Mucosa of stomach (tissue), 1 donor: ENCODE results near the gene OVCH2.

Experiments used
- H3K27me3 ChIP-seq: one replicate; pipeline ENCODE4 v1.7.0; 2013; ENCODE audit warnings: mild to moderate bottlenecking, low read length; ENCODE audit not compliant: control insufficient read depth, insufficient read depth
- H3K36me3 ChIP-seq: one replicate; pipeline ENCODE4 v1.7.0; 2013; ENCODE audit warnings: low read length; ENCODE audit not compliant: control insufficient read depth, insufficient read depth
- H3K4me1 ChIP-seq: one replicate; pipeline ENCODE4 v1.7.0; 2013; ENCODE audit warnings: mild to moderate bottlenecking, low read length; ENCODE audit not compliant: control insufficient read depth, insufficient read depth
- H3K4me3 ChIP-seq: one replicate; pipeline ENCODE4 v1.7.0; 2013; ENCODE audit warnings: low read length
- H3K9ac ChIP-seq: one replicate; pipeline ENCODE4 v1.7.0; 2013; ENCODE audit warnings: mild to moderate bottlenecking, low read length, moderate library complexity
- H3K9me3 ChIP-seq: one replicate; pipeline ENCODE4 v1.7.0; 2013; ENCODE audit warnings: mild to moderate bottlenecking, low read length, moderate library complexity; ENCODE audit not compliant: control insufficient read depth
- donor health status: Pancreatic carcinoma.

Gene OVCH2

DNA sequence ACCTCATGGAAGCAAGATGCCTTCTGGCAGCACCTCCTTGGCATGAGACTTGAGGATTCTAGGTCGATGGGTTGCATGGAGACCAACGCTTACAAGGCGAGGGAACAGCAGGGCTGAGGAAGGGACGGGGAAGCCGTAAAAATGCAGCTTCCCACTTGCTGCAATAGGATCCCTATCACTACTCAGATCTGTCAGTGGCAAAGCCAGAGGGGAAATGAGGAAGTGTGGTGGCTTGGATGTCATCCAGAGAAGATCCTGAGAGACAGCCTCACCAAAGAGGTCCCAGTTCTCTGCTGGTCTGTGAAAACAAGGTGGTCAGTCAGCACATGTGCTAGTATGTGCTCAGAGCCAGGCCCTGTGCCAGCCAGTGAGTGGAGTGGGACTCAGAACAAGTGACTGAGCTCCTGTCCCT, 55.1 kb downstream of the OVCH2 start:
- H3K4me3 ChIP-seq = no peak overlapping the region
- H3K27me3 ChIP-seq = no peaks in the 10 kb centered on the region
- peaks cover 52% of the 10 kb centered on the region for H3K36me3 ChIP-seq
- H3K4me1 ChIP-seq = no peaks in the 10 kb centered on the region
- H3K9me3 ChIP-seq = no peaks in the 10 kb centered on the region
- no peak overlapping the region for H3K9ac ChIP-seq

DNA sequence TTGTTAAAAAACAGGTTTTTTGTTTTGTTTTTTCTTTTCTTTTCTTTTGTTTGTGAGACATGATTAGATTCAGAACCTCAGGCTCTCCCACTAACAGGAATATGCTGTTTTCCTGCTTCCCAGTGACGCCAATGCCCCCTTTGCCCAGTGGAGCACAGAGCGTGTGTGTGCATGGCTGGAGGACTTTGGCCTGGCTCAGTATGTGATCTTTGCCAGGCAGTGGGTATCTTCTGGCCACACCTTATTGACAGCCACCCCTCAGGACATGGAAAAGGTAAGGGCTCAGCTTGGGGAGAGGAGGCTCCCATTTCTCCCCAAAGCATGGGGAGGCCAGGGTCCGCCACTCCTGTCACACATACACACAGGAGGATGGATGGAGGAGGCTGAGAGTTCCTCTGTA, 58.0 kb downstream of the OVCH2 start:
- Histone ChIP-seq H3K4me1 (no peaks in the 10 kb centered on the region), H3K36me3 (peaks cover 30% of the 10 kb centered on the region)

DNA sequence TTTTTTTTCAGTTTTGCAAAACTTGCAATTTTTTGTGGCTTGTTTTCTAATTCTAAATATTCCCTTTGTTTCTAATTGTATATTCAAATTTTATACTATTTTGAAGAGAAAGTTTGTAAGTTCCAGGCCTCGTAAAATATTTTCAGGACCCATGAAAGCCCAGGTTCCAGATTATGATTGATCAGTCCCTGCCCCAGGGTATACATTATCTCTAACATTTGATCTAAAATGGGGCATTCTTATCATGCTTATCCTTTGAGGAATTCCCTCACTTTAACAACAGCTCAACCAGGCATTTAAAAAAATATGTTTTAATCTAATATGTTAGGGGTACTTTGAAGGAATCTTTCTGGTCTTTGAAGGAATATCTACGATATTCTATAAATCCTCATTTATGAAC, 59.4 kb downstream of the OVCH2 start:
- H3K9ac ChIP-seq = no peak overlapping the region
- peaks cover 17% of the 10 kb centered on the region for H3K36me3 ChIP-seq
- H3K9me3 ChIP-seq = no peaks in the 10 kb centered on the region
- H3K4me3 ChIP-seq = no peak overlapping the region
- H3K4me1 ChIP-seq = no peaks in the 10 kb centered on the region
- no peaks in the 10 kb centered on the region for H3K27me3 ChIP-seq

More for the DNA sequence above, 58.0 kb downstream of the OVCH2 start:
- Histone ChIP-seq H3K9me3 (no peaks in the 10 kb centered on the region), H3K27me3 (no peaks in the 10 kb centered on the region), H3K4me3 (no peak overlapping the region), H3K9ac (no peak overlapping the region)

DNA sequence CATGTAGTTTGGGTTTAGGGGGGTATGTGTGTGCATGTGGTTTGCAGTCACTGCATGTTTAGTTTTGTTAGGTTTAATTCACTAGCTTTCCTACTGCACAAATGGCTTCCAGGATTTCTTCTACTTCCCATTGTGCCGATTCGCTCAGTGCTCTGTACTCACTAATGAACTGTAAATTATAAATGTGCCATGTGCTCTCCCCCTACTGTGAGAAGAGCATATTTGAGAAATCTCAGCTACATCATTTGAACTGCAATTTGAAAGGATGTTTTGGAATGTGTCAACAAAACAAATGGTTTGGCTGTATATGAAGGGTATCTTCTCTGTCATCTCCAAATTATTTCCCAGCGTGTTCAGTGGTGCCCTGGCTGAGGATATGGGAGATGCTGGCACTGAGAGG, 61.1 kb downstream of the OVCH2 start:
- no peaks in the 10 kb centered on the region for H3K27me3 ChIP-seq
- H3K9me3 ChIP-seq = no peaks in the 10 kb centered on the region
- H3K4me3 ChIP-seq = no peak overlapping the region
- peaks cover 2% of the 10 kb centered on the region for H3K4me1 ChIP-seq
- peaks cover 24% of the 10 kb centered on the region for H3K36me3 ChIP-seq
- H3K9ac ChIP-seq = no peak overlapping the region

DNA sequence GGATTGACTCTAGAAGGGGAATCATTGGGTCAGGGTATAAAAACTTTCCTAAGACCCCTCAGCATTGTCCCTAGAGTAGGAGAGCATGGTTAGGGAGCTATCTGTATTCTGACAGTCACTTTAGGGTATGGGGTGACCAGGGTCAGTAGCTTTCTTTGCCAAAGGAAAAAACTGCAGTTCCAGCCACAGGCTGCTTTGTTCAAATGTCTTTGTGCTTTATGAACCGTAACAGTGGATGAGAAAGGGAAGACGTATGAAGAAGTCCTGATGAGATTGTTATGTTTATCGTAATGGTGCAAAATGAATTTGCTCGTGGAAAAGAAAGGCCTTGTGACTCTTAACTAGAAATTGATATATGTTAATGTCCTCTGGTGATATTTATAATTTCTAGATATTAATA, 63.0 kb downstream of the OVCH2 start:
- Histone ChIP-seq H3K4me1 (peaks cover 21% of the 10 kb centered on the region), H3K9me3 (no peaks in the 10 kb centered on the region), H3K4me3 (no peak overlapping the region), H3K36me3 (peaks cover 25% of the 10 kb centered on the region), H3K27me3 (no peaks in the 10 kb centered on the region), H3K9ac (no peak overlapping the region)

DNA sequence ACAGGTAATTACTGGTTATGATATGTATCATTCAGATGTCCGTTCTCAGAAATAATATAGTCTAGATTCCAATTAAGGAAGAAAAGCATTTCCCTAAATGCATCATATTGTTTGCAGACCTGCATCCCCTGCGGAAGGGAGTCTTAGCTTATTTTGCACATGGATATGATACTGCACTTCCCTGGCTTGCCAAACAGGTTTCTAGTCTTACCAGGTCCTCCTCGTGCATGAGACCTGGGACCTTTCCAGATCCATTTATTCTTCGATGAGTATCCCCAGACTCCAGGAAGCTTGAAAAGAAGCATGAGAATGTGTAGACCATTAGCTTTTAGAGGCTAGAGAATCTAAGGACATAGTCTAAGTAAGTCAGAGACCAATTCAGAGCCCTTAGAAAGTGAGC, 63.5 kb downstream of the OVCH2 start:
- peaks cover 25% of the 10 kb centered on the region for H3K36me3 ChIP-seq

DNA sequence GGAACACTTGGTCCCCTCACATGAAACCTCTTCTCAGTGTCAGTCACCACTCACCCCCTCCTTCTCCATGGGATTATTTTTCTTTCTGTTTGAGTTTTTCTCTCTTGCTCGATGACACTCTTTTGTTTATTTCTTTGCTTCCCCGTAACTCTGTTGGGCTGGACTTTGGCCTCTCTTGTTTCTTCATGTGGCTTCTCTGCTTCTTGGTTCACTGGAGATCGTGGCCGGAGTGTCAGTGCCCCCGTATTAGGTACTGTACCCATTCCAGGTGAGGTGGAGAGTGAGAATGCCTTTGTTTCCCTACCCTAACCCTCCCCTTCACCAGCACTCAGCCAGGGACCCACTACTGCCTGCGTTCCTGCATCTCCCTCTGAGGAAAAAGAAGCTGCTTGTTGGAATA, 65.5 kb downstream of the OVCH2 start:
- Histone ChIP-seq H3K4me1 (peaks cover 37% of the 10 kb centered on the region), H3K9ac (no peak overlapping the region), H3K4me3 (no peak overlapping the region), H3K36me3 (peaks cover 28% of the 10 kb centered on the region), H3K9me3 (no peaks in the 10 kb centered on the region), H3K27me3 (no peaks in the 10 kb centered on the region)

More for the DNA sequence above, 63.5 kb downstream of the OVCH2 start:
- Histone ChIP-seq H3K4me1 (peaks cover 27% of the 10 kb centered on the region), H3K27me3 (no peaks in the 10 kb centered on the region), H3K9me3 (no peaks in the 10 kb centered on the region), H3K9ac (no peak overlapping the region), H3K4me3 (no peak overlapping the region)

DNA sequence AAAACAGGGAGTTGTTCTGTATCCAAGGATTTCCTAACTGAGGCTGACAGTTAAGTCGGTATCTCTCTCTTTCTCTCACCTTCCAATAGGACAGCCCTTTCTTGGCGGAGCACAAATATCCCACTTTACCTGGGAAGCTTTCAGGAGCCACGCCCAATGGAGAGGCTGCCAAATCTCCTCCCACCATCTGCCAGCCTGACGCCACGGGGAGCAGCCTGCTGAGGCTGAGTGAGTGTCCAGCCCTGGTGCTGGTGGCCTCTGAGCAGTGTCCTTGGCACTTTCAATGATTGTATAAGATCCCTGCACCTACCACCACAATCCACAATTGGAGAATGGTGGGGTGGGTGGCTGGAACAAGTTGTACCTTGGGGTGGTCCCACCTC, 66.6 kb downstream of the OVCH2 start:
- H3K9ac ChIP-seq = no peak overlapping the region
- H3K27me3 ChIP-seq = no peaks in the 10 kb centered on the region
- no peak overlapping the region for H3K4me3 ChIP-seq
- peaks cover 37% of the 10 kb centered on the region for H3K4me1 ChIP-seq
- H3K9me3 ChIP-seq = no peaks in the 10 kb centered on the region
- peaks cover 36% of the 10 kb centered on the region for H3K36me3 ChIP-seq
